Measurements from ENCODE around the gene STK39. TPM values are rescaled to one million over a fixed set of nuclear protein-coding genes. Genes with fewer than 3 reads are reported as not detected.

Gene STK39
- total RNA-seq, 1 donor from 2014 or later = 26.9 TPM

GRCh38 chr2:168201584-168202116, 45.7 kb downstream of the STK39 start:
- no peak overlapping the region for H3K27ac Mint-ChIP-seq (ENCODE audit: unreplicated experiment)
- peaks cover 6% of the 10 kb centered on the region for H3K9me3 Mint-ChIP-seq (ENCODE audit: unreplicated experiment)
- TF ChIP-seq, protein P1, sequence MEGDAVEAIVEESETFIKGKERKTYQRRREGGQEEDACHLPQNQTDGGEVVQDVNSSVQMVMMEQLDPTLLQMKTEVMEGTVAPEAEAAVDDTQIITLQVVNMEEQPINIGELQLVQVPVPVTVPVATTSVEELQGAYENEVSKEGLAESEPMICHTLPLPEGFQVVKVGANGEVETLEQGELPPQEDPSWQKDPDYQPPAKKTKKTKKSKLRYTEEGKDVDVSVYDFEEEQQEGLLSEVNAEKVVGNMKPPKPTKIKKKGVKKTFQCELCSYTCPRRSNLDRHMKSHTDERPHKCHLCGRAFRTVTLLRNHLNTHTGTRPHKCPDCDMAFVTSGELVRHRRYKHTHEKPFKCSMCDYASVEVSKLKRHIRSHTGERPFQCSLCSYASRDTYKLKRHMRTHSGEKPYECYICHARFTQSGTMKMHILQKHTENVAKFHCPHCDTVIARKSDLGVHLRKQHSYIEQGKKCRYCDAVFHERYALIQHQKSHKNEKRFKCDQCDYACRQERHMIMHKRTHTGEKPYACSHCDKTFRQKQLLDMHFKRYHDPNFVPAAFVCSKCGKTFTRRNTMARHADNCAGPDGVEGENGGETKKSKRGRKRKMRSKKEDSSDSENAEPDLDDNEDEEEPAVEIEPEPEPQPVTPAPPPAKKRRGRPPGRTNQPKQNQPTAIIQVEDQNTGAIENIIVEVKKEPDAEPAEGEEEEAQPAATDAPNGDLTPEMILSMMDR (IDR thresholded peaks at IDR 0.05) = no peak
- H3K27me3 Mint-ChIP-seq (ENCODE audit: unreplicated experiment) = no peaks in the 10 kb centered on the region
- H3K36me3 Mint-ChIP-seq (ENCODE audit: unreplicated experiment) = peaks cover 5% of the 10 kb centered on the region
- no peak for DNase-seq (ENCODE audit: extremely low spot score, unreplicated experiment)
- peaks cover 24% of the 10 kb centered on the region for H3K4me1 Mint-ChIP-seq (ENCODE audit: unreplicated experiment)
- no peak overlapping the region for H3K4me3 Mint-ChIP-seq (ENCODE audit: unreplicated experiment)

DNA sequence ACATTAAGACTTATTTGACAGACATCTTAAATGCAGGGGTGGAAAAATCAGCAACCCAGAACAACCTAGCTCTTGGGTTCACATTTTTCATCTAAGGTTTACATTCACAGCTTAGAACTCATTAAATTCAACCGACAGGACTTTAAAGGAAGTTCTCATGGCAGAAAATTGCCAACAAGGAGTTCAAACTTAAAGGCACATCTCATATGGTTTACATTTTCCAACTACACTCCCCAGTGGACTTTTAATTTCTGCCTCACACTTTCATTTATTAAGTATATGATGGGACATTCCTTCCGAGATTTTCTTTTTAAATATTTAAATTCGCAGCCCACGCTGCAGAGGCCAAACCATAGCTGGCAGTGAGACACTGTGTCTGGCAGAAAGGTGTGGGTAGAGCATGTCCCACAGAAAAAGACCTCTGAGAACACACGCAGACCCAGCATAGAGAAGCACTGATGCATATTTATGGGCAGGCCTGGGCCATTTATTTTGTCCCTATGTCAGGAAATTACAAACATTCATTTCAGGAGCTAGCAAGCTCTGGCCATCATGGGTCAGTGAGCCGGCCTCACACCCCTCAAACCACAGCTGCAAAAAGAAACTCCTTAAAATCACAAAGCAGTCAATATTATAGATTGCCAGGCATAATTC, 46.3 kb downstream of the STK39 start:
- Mint-ChIP-seq H3K9me3 (ENCODE audit: unreplicated experiment) (peaks cover 4% of the 10 kb centered on the region), H3K27me3 (ENCODE audit: unreplicated experiment) (no peaks in the 10 kb centered on the region), H3K4me3 (ENCODE audit: unreplicated experiment) (no peak overlapping the region), H3K27ac (ENCODE audit: unreplicated experiment) (no peak overlapping the region), H3K36me3 (ENCODE audit: unreplicated experiment) (peaks cover 4% of the 10 kb centered on the region), H3K4me1 (ENCODE audit: unreplicated experiment) (peaks cover 24% of the 10 kb centered on the region)
- no peak for DNase-seq (ENCODE audit: extremely low spot score, unreplicated experiment)
- TF ChIP-seq, protein P1 (IDR thresholded peaks at IDR 0.05) = no peak

- TF ChIP-seq, protein P1 (IDR thresholded peaks at IDR 0.05) = no peak
- Mint-ChIP-seq H3K9me3 (ENCODE audit: unreplicated experiment) (peaks cover 4% of the 10 kb centered on the region), H3K4me1 (ENCODE audit: unreplicated experiment) (peaks cover 35% of the 10 kb centered on the region), H3K36me3 (ENCODE audit: unreplicated experiment) (peaks cover 4% of the 10 kb centered on the region), H3K27ac (ENCODE audit: unreplicated experiment) (no peak overlapping the region), H3K27me3 (ENCODE audit: unreplicated experiment) (no peaks in the 10 kb centered on the region), H3K4me3 (ENCODE audit: unreplicated experiment) (no peak overlapping the region)
- no peak for DNase-seq (ENCODE audit: extremely low spot score, unreplicated experiment)
These were observed 48.8 kb downstream of the STK39 start for GRCh38 chr2:168198476-168199207.

GRCh38 chr2:168196764-168197180, 50.6 kb downstream of the STK39 start:
- Mint-ChIP-seq H3K27me3 (ENCODE audit: unreplicated experiment) (no peaks in the 10 kb centered on the region), H3K9me3 (ENCODE audit: unreplicated experiment) (no peaks in the 10 kb centered on the region), H3K36me3 (ENCODE audit: unreplicated experiment) (peaks cover 3% of the 10 kb centered on the region), H3K4me1 (ENCODE audit: unreplicated experiment) (peaks cover 50% of the 10 kb centered on the region), H3K4me3 (ENCODE audit: unreplicated experiment) (no peak overlapping the region), H3K27ac (ENCODE audit: unreplicated experiment) (no peak overlapping the region)
- TF ChIP-seq, protein P1 (IDR thresholded peaks at IDR 0.05) = no peak
- DNase-seq (ENCODE audit: extremely low spot score, unreplicated experiment) = no peak
